ENCODE measurements around the gene METTL13.

METTL13 gene

GRCh38 chr1:171805395-171806115 lies 24.1 kb downstream of the METTL13 start:
- peak; percentile 62 for DNase-seq

GRCh38 chr1:171807556-171807955 lies 26.1 kb downstream of the METTL13 start:
- no peak for DNase-seq

- DNase-seq: no peak
These were observed 28.4 kb downstream of the METTL13 start for GRCh38 chr1:171809834-171810233.

- no peak for DNase-seq
These were observed 30.2 kb downstream of the METTL13 start for GRCh38 chr1:171811672-171812071.

GRCh38 chr1:171814692-171815091 lies 33.2 kb downstream of the METTL13 start:
- no peak for DNase-seq

- DNase-seq: no peak
These were observed 34.9 kb downstream of the METTL13 start for GRCh38 chr1:171816300-171816901.

- DNase-seq: peak; percentile 84
These were observed 36.2 kb downstream of the METTL13 start for GRCh38 chr1:171817511-171818265.

- DNase-seq: no peak
These were observed 38.5 kb downstream of the METTL13 start for GRCh38 chr1:171819946-171820345.

GRCh38 chr1:171826973-171827372 lies 45.5 kb downstream of the METTL13 start:
- DNase-seq: no peak

- DNase-seq: peak; percentile 40
These were observed 47.3 kb downstream of the METTL13 start for GRCh38 chr1:171828794-171829193.

GRCh38 chr1:171833091-171833825 lies 51.8 kb downstream of the METTL13 start:
- no peak for DNase-seq

GRCh38 chr1:171834821-171835220 lies 53.4 kb downstream of the METTL13 start:
- no peak for DNase-seq

- no peak for DNase-seq
These were observed 54.4 kb downstream of the METTL13 start for GRCh38 chr1:171835891-171836290.

GRCh38 chr1:171841050-171841910 lies 59.8 kb downstream of the METTL13 start, which contains the start of gene DNM3:
DNM3 (plus strand) TSS chr1:171841498; CDS start chr1:171841657, 159 bp downstream.
- peak; percentile 90 for DNase-seq

- no peak for DNase-seq
These were observed 60.7 kb downstream of the METTL13 start for GRCh38 chr1:171841931-171842761.

GRCh38 chr1:171844381-171844780 lies 62.9 kb downstream of the METTL13 start:
- no peak for DNase-seq

GRCh38 chr1:171845998-171846397 lies 64.5 kb downstream of the METTL13 start:
- DNase-seq: no peak
